Measurements from ENCODE around the gene ARVCF.

ARVCF gene

DNA sequence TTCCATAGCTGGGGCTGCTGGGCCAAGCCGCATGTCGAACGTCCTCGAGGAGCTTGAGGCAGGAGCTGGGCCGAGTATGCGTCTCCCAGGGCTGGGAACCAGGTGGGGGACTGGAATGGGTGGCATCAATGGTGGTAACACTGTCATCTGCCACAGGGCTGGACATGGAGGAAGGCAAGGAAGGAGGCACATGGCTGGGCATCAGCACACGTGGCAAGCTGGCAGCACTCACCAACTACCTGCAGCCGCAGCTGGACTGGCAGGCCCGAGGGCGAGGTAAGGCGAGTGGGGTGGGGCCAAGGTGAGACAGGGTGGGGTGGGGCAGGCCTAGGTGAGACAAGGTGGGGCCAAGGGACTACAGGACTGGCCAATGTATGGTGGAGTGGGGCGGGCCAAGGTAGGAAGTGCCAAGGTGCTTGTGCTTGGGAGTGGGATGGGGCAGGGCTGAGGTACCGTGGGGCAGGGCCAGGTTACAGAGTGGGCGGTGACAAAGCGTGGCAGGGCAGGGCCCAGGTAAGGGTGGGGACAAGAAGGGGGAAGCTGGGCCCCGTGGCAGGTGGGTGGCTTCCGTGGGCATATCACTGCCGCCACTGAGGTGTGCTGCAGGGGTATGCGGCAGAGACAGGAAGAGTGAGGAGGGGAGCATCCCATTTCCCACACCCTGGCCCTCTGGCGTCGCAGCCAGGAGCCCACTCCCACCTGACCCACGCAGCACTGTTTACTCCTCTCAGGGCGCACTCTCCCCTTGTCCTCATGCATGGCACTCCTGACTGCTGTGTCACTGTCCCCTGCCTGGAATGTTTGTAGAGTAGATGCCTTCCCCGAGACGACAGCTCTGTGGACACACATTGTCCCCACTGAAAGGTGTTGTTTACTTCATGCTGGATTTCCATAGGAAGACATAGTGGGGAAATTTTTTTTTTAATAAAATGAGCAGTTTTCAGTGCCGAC, 36.0 kb upstream of the ARVCF start:
- DNase-seq, result no peak

DNA sequence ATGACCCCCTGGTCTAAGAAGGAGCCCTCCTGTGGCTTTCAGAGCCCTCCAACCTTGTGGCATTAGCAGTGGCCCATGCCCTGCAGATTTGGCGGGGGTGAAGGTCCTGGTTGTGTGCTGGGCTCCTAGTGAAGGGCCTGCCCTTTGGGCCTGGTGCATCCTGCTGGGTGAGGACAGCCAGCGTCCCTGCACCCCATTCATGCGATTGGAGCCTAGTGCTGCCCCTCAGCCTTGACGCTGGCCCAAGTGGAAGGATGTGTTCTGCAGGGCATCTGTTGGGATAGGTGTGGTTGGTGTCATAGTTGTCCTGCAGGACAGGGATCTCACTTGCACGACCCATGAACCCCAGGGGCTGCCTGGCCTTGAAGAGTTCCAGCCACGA, 35.3 kb upstream of the ARVCF start:
- DNase-seq, result no peak

DNA sequence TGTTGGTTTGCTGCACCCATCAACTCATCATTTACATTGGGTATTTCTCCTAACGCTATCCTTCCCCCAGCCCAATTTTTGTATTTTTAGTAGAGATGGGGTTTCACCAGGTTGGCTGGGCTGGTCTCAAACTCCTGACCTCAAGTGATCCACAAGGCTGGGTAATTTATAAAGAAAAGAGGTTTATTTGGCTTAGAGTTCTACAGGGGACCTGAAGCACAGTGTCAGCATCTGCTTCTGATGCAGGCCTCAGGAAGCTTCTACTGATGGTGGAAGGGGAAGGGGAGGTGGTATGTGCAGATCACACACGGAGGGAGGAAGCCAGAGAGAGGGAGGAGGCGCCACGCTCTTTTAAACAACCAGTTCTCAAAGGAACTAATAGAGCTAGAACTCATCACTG, 30.1 kb upstream of the ARVCF start:
- DNase-seq, result no peak

DNA sequence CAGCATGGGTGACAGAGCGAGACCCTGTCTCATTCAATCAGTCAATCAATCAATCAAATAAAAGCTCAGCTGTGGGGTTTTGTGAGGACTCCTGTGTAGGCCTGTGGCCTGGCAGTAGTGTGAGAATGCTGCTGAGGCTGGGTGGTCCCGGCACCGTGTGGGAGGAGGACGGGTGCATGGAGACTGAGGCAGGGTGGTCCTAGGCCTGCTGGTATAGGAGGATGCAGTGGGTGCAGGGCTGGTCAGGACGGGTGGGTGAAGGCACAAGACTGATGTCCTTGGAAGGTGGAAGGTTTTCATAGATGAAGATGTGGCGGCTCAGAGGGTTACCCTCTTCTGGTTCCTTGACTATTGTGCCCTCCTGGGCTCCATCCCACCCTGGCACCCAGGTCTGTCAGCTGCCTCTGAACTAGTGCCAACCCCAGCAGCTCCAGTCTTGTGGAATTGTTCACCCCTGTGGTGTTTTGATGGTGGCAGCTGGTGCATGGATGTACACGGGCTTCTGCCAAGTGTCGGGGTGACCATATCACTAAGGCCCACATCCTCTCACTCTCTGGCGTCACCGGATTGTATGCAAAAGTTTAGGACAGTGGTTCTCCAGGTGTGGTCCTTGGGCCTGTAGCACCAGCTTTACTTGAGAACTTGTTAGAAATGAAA, 28.0 kb upstream of the ARVCF start:
- DNase-seq, result no peak

DNA sequence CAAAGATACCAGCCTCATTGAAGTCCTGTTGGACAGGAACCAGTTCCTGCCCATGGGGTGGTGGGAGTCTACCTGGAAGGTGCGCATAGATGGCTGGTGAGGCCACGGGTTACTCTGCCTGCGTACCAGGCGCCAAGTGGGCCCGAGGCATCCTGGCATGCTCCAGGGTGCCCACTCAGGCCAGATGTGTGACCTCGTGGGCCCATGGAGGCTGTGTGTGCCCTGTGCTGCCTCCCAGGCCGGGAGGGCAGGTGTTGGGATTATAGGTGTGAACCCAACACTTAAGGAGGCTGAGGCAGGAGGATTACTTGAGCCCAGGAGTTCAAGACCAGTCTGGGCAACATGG, 27.3 kb upstream of the ARVCF start:
- no peak for DNase-seq

DNA sequence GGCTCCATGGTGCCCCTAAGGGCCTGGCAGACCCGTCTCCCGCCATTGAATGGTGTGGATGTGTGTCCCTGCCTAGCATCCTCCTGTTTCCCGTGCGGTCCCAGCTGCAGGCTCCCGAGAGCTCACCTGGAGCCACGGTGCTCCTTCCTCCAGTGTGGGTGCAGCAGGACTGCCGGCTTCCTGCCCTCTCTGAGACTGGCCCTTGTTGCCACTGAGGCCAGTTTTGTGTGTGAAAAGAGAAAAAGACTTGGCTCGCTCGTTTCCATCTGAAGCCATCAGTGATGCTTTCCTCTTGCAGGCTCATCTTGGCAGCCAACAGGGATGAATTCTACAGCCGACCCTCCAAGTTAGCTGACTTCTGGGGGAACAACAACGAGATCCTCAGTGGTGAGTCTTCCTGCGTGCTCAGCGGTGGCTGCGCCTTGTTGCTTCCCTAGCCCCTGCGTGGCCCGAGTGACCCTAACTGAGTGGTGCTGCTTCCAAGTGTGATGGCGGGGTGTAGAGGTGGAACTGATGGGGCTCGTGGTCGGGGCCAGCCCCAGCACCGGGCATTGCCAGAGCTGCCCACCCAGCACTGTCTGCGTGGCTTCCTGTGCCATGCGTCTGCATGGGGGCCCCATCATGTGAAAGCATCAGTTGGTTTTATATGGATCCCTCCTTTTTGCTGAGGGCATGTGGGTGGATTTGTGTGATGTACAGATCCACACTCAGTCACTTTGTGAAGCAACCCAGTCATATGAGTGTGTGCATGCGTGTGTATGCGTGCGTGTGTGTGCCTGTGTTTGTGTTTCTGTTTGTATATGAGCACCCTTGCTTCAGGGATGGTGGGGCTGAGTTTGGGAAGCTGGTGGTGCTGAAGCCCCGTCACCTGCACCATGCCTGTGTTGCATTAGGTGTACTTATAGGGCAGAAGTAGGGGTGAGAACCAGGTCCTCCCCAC, 26.7 kb upstream of the ARVCF start:
- no peak for DNase-seq

DNA sequence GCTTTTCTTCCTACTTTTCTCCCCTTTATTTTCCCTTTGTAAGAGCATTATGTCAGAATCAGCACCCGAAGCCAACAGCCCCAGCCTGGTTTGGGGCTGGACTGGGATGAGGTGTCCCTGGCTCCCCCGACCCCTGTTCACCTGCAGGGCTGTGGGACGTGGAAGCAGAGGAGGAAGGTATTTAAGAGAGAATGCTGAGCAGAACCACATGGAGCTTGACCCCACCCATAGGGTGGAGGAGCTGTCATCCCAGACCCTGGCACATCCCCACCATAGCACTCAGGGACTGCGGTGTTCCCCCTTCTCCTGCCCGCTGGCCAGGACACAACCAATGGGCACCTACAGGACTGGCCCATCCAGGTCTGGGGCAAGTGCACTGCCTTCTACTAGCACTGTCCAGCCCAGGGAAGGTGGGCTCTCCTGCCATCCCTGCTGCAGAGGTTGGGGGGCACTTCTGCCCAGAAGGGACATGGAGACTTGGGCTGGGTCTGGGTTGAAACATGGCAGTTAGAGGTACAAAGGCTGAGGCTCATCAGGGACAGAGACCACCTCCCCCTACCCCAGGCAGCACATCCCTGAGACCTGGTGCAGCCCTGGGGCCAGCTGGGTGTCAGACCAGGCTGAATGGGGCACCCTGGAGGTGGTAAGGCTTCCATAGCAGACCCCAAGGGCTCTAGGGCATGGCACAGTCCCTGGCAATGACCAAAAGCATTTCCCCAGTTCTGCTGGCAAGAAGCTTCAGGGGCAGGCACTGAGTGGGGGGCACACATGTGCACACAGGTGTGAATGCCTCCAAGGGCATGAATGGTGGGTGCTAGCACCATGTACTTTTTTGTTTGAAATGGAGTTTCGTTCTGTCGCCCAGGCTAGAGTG, 23.9 kb upstream of the ARVCF start:
- no peak for DNase-seq

DNA sequence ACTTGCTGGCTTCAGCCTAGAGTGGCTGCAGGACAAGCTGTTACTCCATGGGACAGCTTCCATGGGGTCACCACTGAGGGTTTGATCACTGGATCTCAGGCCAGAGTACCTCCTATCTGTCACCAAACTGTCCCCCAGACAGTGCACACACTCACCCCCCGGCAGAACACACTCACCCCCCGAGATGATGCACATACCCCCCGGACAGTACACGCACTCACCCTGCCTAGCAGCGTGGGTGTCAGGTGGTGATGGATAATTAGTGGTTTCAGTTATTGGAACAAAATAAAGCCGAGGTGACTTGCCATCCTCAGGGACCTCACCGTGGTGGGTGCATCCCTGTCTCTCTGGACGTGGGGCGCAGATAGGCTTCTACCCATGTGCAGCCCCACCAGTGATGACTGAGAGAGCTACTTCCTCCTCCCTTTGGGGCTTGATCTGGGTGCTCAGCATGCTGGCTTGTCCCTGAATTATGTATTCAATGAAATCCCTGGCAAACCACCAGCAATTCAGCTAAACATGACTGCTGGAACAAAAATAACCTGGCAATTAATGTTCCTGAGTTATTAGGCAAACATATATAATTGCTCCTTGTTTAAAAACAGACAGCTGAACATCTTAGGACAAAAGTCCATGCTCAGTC, 23.2 kb upstream of the ARVCF start:
- no peak for DNase-seq

DNA sequence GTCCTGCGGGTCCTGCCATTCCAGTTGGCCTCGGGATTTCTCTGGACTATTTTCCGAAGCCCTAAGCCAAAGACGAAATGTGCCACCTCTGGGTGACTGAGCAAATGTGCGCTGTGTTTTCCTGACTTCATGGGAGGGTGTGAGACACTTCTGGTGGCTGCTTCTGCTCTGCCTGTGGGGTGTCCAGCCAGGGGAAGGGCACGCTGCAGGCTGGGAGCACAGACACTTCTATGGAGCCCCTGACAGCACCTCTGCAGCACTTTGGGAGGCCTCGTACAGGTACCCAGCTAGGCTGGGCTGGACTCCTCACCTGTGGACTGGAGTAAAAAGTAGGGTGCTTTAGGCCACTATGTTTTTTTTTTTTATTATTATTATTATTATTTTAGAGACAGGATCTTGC, 22.0 kb upstream of the ARVCF start:
- DNase-seq, result no peak

DNA sequence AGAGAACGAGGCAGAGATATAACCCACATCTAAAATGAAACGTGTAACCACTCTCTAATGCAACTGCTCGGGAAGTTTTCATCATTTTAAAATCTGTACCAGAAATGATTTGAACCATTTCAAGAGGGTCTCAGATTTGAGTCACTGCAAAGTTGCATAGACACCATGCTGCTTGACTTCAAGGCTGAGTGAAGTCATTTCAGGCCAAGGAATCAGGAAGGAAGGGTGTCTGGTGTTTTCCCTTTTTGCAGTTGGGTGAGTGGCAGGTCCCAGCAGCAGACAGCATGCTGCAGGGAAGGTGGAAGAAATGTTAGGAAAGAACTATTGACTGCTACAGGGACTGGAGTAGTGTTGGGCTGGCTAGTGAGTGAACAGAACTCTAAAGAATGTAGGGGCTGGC, 20.8 kb upstream of the ARVCF start:
- no peak for DNase-seq

DNA sequence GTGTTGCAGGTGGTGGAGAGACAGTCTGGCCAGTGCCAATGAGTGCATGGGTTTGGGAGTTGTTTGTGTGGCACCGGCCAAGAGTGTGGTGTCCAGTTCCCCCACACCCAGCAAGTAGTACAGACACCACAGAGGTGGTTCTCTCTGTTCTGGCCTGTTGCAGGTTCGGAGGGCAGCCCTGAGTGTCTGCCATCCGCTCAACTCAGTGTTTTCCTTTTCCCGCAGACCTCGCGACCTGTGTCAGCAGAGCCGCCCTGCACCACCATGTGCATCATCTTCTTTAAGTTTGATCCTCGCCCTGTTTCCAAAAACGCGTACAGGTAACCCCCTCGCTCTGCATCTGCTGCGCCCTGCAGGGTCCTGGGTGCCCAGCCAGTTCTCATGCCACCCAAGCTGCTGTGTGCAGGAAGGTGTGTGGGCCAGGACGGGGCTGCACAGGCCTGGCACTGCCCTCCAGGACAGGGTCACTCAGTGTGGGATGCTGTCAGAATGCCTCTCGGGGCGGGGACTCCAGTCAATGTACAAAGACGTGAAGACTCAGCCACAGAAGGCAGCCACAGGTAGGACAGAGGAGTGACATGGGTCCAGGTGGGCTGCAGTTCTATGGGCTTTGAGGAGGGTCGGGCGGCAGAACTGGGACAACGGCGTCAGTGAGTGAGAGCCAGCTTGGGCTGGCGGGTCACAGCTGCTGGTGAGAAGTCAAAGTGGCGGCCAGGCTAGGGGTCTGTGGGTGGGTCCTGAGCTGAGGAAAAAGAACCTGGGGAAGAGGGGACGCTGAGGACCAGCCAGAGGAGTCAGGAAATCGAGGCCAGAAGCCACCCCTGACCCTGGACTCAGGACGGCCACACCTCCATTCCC, 20.1 kb upstream of the ARVCF start:
- DNase-seq, result no peak

DNA sequence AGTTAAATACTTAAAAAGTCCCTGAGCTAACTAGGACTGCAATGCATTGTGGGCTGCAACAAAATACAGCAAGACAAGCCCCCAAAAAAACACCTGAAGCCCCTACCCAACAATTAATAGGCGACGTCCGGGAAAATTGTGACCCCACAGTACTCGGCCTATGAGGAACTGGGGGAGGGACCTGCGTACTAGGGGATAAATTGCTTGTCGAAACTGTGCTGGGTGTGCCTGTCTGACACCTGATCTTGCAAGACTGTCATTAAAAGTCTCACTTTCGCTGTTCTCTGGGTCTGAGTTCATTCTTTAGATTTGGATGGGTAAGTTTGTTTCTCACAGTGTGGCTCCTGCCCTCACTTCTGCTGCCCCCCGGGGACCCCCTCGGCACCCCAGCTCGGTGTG, 19.5 kb upstream of the ARVCF start:
- DNase-seq, result no peak

DNA sequence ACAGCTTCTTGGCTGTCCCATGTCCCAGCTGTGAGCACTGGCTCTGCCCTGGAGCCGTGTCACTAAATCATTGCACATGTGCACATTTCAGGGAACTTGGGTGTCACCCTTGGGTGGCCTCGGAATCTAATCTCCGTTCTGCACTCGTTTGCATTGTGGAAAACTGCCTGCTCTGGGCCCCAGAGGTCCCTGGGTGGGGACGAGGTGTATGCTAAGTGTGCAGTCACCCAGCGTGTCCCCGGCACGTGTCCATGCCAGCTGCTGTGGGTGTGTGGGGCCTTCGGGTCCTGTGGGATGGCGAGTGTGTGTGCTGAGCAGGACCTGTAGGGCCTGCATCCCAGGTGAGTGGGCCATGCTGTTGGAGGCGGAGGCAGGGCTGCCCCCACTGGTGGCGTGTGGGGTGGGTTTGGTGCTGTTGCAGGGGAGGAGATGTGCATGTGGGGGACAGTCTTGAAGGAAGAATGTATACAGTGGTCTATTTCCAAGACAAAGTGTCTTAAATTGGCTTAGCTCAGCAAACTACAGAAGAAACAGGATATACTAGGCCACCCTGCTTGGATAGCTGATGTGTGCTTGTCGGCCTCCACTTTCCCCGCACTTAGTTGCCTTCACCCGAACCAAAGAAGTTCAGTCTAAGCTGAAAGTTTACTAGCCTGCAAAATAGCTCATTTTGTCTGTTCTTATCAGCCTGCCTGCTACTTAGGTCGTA, 18.9 kb upstream of the ARVCF start:
- no peak for DNase-seq

DNA sequence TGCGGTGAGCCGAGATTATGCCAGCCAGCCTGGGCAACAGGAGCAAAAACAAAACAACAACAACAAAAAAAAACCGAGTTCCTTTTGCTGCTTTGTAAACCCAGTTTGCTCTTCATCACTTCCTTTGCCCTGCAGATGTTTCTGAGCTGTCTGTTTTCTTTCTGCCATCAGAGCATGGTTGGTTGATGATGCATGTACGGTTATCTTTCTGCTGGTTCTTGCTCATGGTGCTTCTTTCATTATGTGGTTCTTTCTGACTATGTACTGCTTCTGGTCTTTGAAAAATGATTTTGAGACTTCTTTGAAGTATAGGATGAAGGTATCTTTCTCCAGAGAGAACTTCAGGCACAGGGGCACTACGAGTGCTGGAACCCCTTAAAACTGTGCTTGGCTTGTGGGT, 17.5 kb upstream of the ARVCF start:
- no peak for DNase-seq

DNA sequence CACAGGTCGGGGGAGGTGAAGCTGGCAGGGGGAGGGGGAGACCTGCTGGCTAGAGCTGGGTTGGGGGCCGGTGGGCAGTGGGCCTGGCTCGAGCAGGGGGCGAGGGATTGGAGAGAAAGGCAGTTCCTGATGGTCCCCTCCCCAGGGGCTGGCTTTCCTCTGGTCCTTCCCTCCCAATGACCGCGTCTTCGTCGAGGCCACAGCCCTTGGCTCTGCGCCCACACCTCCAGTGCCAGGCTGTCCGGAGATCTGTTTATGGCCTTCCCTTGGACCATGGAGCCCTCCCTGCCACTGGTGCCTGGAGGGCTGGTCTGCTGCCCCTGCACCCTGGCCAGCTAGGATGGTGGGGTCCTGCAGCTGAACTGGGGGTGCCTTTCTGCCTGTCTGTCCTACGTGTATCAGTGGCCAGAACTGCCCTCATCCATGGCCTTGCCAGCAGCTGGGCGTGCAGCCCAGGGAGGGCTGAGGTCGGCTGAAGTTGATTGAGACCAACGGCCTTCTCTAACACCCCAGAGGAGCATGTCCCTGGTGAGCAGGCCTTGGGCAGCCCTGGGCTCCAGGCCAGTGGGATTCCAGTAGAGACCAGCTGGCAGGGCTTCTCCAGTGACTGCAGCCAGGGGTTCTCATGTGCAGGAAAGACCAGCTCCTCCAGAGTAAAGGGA, 16.6 kb upstream of the ARVCF start:
- no peak for DNase-seq

DNA sequence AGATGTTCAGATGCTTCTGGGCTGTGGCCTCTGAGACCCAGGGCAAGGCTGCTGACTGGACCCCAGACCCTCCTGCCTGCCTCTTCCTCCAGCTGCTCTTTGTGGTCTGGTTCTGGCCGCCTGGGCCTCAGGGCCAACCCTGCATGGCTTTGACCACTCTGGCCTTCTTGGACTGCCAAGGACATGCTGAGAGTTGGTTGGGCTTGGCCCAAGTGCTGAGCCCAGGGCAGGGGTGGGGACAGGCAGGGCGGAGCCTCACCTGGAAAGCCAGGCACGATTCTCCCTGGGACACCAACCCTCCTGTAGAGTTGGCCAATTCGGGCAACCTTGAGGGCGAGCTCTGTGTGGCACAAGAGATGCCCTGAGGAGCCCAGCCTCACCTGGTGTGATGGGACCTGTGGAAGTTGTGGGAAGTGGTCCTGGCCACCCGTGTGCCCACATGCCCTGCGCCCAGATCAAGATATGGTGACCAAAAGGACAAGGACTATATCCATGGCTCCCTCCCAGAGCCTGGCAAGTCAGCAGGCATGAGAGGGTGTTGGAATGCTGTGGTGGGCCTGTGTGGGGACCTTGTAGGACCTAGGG, 15.9 kb upstream of the ARVCF start:
- no peak for DNase-seq

DNA sequence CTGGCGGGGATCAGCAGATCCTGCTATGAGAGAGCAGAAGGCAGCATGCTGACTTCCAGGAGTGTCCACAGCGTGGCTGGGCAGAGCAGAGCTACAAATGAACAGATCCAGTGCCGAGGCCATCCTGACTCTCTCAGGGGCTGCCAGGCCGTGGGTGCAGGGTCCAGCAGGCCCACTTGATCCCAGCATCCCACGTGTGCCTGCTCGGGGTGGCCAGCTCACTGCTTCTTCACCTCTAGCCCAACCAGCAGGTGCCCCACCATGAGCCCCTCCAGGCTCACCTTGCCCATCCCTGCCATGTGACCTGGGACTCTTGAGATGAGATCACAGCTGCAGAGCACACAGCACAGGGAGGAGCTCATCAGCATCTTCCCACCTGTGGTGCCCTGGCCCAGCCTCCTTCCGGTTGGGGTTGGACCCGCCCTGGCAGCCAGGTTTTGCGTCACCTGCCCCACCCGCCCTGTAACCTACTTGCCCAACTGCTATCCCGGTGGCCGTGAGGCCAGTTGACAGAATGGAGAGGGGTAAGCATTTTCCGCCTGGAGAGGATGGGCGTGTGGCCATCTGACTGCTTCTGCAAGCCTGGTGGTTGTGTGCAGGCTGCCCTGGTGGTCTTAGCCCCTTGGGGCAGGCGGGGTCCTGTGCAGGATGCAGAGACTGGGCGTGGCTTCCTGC, 15.2 kb upstream of the ARVCF start:
- DNase-seq, result no peak

DNA sequence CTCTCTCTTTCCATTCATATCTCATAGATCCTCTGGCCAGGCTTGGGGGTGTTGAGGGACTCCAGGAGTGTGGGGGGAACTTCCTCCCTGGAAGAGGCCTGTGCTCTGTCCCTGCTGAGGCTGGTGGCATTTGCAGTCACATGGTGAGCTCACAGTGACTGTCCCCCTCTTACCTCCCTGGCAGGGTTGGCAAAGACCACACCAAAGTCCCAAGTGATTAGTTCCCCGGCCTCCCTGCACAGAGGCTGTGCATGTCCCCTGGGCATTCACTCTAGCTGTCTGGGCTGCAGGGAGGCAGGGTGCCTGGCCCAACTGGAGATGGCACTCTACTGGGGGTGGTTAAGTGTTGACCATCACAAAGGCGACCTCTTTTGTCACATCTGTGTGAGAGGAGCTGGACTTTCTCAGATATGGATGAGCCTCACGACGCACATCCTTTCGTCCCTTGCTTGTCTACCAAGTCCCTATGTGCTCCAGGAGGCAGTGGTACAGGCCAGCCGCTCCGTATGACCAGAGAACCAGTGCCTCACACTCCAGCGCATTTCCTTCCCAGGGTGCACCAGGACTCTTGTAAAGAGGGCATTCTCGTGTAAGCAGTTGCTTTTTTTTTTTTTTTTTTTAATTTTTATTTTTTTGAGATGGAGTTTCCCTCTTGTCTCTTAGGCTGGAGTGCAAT, 13.1 kb upstream of the ARVCF start:
- no peak for DNase-seq

Data from T1000 (cell line).